ENCODE results near the gene TIAM1.

The TIAM1 gene

DNA sequence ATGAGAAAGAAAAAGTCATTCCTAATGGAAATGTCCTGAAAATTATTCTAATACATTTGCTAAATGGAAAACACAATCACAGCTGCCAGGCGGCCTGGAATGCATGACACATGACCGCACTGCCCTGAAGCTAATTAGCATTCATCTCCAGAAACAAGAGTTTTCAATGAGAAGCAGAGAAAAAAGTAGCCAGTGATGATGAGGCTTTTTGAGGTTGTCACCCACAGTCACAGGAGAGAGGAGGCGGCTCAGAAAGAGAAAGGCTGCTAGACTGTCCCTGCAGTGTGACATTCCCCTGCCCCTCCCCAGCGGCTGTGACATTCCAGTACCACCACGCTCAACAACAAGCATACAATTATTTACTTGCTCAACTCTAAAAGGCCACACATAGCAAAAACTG lies 182.9 kb downstream of the TIAM1 start:
- Histone ChIP-seq H4K20me1 (ENCODE audit: insufficient read depth, low read length) (no peaks in the 10 kb centered on the region), H3K27me3 (ENCODE audit: insufficient read depth, low read length, poor library complexity) (no peaks in the 10 kb centered on the region), H3K79me2 (ENCODE audit: insufficient read depth, low read length) (no peaks in the 10 kb centered on the region), H3K9ac (ENCODE audit: low read depth, low read length) (no peak overlapping the region), H3K36me3 (ENCODE audit: insufficient read depth, low read length) (peaks cover 3% of the 10 kb centered on the region; the same call in 1 of the 2 replicates), H3K4me2 (ENCODE audit: insufficient read depth, low read length) (no peak overlapping the region), H3K27ac (ENCODE audit: low read length) (no peak overlapping the region), H3K9me3 (ENCODE audit: insufficient read depth, low read length, severe bottlenecking) (peaks cover 11% of the 10 kb centered on the region), H3K4me1 (ENCODE audit: insufficient read depth, low read length) (peaks cover 22% of the 10 kb centered on the region), H2AFZ (ENCODE audit: low read depth, low read length) (no peak overlapping the region), H3K4me3 (ENCODE audit: low read depth in 1 of 2, low read length in 2 of 2) (no peak overlapping the region)
- ATAC-seq (ENCODE audit: insufficient read depth, low read depth) (no peak), DNase-seq (no peak)
- TF ChIP-seq, protein P1, sequence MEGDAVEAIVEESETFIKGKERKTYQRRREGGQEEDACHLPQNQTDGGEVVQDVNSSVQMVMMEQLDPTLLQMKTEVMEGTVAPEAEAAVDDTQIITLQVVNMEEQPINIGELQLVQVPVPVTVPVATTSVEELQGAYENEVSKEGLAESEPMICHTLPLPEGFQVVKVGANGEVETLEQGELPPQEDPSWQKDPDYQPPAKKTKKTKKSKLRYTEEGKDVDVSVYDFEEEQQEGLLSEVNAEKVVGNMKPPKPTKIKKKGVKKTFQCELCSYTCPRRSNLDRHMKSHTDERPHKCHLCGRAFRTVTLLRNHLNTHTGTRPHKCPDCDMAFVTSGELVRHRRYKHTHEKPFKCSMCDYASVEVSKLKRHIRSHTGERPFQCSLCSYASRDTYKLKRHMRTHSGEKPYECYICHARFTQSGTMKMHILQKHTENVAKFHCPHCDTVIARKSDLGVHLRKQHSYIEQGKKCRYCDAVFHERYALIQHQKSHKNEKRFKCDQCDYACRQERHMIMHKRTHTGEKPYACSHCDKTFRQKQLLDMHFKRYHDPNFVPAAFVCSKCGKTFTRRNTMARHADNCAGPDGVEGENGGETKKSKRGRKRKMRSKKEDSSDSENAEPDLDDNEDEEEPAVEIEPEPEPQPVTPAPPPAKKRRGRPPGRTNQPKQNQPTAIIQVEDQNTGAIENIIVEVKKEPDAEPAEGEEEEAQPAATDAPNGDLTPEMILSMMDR (IDR thresholded peaks at IDR 0.05; ENCODE audit: borderline replicate concordance, extremely low read depth, low read length, poor library complexity, severe bottlenecking): no peak
- TF ChIP-seq EZH2 (IDR thresholded peaks at IDR 0.05; ENCODE audit: borderline replicate concordance, low read depth, low read length, severe bottlenecking): no peak

DNA sequence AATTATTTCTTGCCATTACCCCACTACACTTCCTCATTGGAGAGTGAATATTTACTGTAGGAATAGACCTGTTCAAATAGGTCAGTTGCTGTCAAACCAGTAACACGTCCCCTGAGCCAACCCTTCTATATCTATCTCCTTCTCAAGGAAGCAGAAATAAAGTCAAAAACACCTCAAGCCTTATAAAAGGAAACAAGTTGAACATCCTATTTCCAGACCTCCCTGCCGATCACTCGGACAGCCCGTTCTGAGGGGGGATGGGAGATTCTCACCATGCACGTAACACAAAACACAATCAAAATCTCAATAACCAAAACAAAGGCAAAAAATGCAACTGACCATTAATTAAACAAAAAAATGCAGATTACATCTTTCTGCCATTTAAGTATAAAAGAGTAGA lies 184.3 kb downstream of the TIAM1 start:
- H3K9ac ChIP-seq (ENCODE audit: low read depth, low read length): no peak overlapping the region
- TF ChIP-seq, protein P1 (IDR thresholded peaks at IDR 0.05; ENCODE audit: borderline replicate concordance, extremely low read depth, low read length, poor library complexity, severe bottlenecking): no peak
- TF ChIP-seq EZH2 (IDR thresholded peaks at IDR 0.05; ENCODE audit: borderline replicate concordance, low read depth, low read length, severe bottlenecking): no peak
- H3K79me2 ChIP-seq (ENCODE audit: insufficient read depth, low read length): no peaks in the 10 kb centered on the region
- peaks cover 1% of the 10 kb centered on the region; the same call in 1 of the 2 replicates for H3K36me3 ChIP-seq (ENCODE audit: insufficient read depth, low read length)
- H3K4me1 ChIP-seq (ENCODE audit: insufficient read depth, low read length): peaks cover 22% of the 10 kb centered on the region
- DNase-seq (no peak), ATAC-seq (ENCODE audit: insufficient read depth, low read depth) (no peak)
- H3K4me2 ChIP-seq (ENCODE audit: insufficient read depth, low read length): peak overlapping the region; percentile 47; the same call in 1 of the 2 replicates
- peaks cover 11% of the 10 kb centered on the region for H3K9me3 ChIP-seq (ENCODE audit: insufficient read depth, low read length, severe bottlenecking)
- no peaks in the 10 kb centered on the region for H4K20me1 ChIP-seq (ENCODE audit: insufficient read depth, low read length)
- no peak overlapping the region for H3K27ac ChIP-seq (ENCODE audit: low read length)
- H3K4me3 ChIP-seq (ENCODE audit: low read depth in 1 of 2, low read length in 2 of 2): no peak overlapping the region
- H3K27me3 ChIP-seq (ENCODE audit: insufficient read depth, low read length, poor library complexity): no peaks in the 10 kb centered on the region
- H2AFZ ChIP-seq (ENCODE audit: low read depth, low read length): no peak overlapping the region

DNA sequence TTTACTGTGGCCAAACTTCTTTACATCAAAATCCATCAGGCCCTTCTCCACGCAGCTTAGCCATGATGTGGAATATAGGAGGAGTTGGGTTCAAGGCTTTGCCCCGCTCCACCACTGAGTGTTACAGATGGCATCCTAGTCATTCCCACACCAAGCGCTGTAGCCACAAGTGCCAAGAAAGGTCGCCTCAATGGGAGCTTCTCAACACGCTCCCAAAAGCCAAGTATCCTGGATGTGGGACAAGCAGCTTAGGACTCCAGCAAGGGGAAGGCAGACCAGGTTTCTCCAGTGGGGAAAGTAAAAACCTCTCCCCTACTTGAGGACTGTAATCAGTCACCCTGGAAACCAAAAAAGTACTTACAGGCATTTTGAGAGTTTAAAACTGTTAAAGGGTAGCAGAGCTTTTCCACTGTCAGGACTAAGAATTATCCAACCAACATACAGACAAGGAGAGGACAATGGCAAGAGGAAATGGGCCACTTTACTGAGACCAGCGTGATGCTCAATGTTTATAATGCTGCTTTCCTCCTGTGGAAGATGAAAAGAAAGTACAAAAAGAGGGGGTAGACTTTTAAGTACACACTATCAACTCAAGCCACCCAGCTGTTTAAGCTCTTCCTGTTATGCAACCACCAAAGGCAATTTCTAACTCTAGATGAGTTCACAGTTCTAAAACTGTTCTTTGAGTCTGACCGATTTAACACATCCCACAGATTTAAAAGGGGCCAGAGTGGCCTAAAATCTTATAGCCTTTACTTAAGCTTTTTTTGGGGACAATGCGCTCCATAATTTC lies 185.1 kb downstream of the TIAM1 start:
- Histone ChIP-seq H3K4me3 (ENCODE audit: low read depth in 1 of 2, low read length in 2 of 2) (no peak overlapping the region), H3K4me1 (ENCODE audit: insufficient read depth, low read length) (peaks cover 22% of the 10 kb centered on the region), H3K4me2 (ENCODE audit: insufficient read depth, low read length) (peak overlapping the region; percentile 47; the same call in 1 of the 2 replicates), H3K27ac (ENCODE audit: low read length) (peak overlapping the region; percentile 44; the same call in 1 of the 2 replicates), H3K79me2 (ENCODE audit: insufficient read depth, low read length) (no peaks in the 10 kb centered on the region), H3K36me3 (ENCODE audit: insufficient read depth, low read length) (peaks cover 4% of the 10 kb centered on the region; the same call in 1 of the 2 replicates), H3K9me3 (ENCODE audit: insufficient read depth, low read length, severe bottlenecking) (peaks cover 11% of the 10 kb centered on the region), H3K27me3 (ENCODE audit: insufficient read depth, low read length, poor library complexity) (no peaks in the 10 kb centered on the region), H2AFZ (ENCODE audit: low read depth, low read length) (no peak overlapping the region), H3K9ac (ENCODE audit: low read depth, low read length) (no peak overlapping the region), H4K20me1 (ENCODE audit: insufficient read depth, low read length) (no peaks in the 10 kb centered on the region)
- DNase-seq (no peak), ATAC-seq (ENCODE audit: insufficient read depth, low read depth) (peak; percentile 93)
- TF ChIP-seq, protein P1 (IDR thresholded peaks at IDR 0.05; ENCODE audit: borderline replicate concordance, extremely low read depth, low read length, poor library complexity, severe bottlenecking): no peak
- no peak for TF ChIP-seq EZH2 (IDR thresholded peaks at IDR 0.05; ENCODE audit: borderline replicate concordance, low read depth, low read length, severe bottlenecking)

All from DND-41 (cell line).